ENCODE measurements around the gene GEMIN4. TPM values are rescaled to one million over a fixed set of nuclear protein-coding genes. Genes with fewer than 3 reads are reported as not detected.

Gene GEMIN4
- polyA plus RNA-seq, 2 of the 4 experiments (the other 2 are of a cell fraction): 36.1 to 47.6 TPM

GRCh38 chr17:732902-733720 lies 19.0 kb downstream of the GEMIN4 start (continued):
- no peak for TF ChIP-seq CBX2 (IDR thresholded peaks at IDR 0.05; ENCODE audit: borderline replicate concordance, low read depth)
- TF ChIP-seq, protein P1, sequence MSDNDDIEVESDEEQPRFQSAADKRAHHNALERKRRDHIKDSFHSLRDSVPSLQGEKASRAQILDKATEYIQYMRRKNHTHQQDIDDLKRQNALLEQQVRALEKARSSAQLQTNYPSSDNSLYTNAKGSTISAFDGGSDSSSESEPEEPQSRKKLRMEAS (IDR thresholded peaks at IDR 0.05): peak; percentile 39; the same call in 1 of the 2 replicates
- TF ChIP-seq RFX5 (IDR thresholded peaks at IDR 0.05): no peak
- TF ChIP-seq RCOR1 (IDR thresholded peaks at IDR 0.05; ENCODE audit: low read depth, low read length): no peak
- no peak for TF ChIP-seq ESRRA (IDR thresholded peaks at IDR 0.05; ENCODE audit: borderline replicate concordance, low read length)
- TF ChIP-seq, protein P2, sequence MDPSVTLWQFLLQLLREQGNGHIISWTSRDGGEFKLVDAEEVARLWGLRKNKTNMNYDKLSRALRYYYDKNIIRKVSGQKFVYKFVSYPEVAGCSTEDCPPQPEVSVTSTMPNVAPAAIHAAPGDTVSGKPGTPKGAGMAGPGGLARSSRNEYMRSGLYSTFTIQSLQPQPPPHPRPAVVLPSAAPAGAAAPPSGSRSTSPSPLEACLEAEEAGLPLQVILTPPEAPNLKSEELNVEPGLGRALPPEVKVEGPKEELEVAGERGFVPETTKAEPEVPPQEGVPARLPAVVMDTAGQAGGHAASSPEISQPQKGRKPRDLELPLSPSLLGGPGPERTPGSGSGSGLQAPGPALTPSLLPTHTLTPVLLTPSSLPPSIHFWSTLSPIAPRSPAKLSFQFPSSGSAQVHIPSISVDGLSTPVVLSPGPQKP (IDR thresholded peaks at IDR 0.05; ENCODE audit: low read depth, low read length): no peak
- TF ChIP-seq USF2 (IDR thresholded peaks at IDR 0.05): 0 out of 2 replicates have a peak, but pooled peaks have one; percentile 9
- TF ChIP-seq JUN (IDR thresholded peaks at IDR 0.05): no peak
- no peak; the same call in 2 of the 3 replicates for TF ChIP-seq SMC3 (IDR thresholded peaks at IDR 0.05)
- no peak for TF ChIP-seq KDM5A (IDR thresholded peaks at IDR 0.05)
- TF ChIP-seq NR3C1 (IDR thresholded peaks at IDR 0.05): no peak
- no peak for TF ChIP-seq SREBF2 (IDR thresholded peaks at IDR 0.05)
- no peak for TF ChIP-seq CHD4 (IDR thresholded peaks at IDR 0.05; ENCODE audit: borderline replicate concordance)
- peak; percentile 33; the same call in 1 of the 2 replicates for TF ChIP-seq E2F6 (IDR thresholded peaks at IDR 0.05; ENCODE audit: borderline replicate concordance, low read depth)
- no peak for TF ChIP-seq EHF (CRISPR knock-in tag; IDR thresholded peaks at IDR 0.05)
- TF ChIP-seq CEBPB (IDR thresholded peaks at IDR 0.05): no peak
- no peak for TF ChIP-seq TP53 (CRISPR knock-in tag; IDR thresholded peaks at IDR 0.05)
- TF ChIP-seq FOSL2 (IDR thresholded peaks at IDR 0.05): no peak
- TF ChIP-seq FOSL2 (CRISPR knock-in tag; IDR thresholded peaks at IDR 0.05): no peak
- TF ChIP-seq PHF8 (IDR thresholded peaks at IDR 0.05; ENCODE audit: borderline replicate concordance, low read depth): 0 out of 2 replicates have a peak, but pooled peaks have one; percentile 4
- TF ChIP-seq GATA3 (IDR thresholded peaks at IDR 0.05; ENCODE audit: borderline replicate concordance): no peak
- TF ChIP-seq FOXS1 (CRISPR knock-in tag; IDR thresholded peaks at IDR 0.05): no peak
- TF ChIP-seq FOSB (CRISPR knock-in tag; IDR thresholded peaks at IDR 0.05): no peak
- no peak for TF ChIP-seq TFCP2L1 (CRISPR knock-in tag; IDR thresholded peaks at IDR 0.05)

DNA sequence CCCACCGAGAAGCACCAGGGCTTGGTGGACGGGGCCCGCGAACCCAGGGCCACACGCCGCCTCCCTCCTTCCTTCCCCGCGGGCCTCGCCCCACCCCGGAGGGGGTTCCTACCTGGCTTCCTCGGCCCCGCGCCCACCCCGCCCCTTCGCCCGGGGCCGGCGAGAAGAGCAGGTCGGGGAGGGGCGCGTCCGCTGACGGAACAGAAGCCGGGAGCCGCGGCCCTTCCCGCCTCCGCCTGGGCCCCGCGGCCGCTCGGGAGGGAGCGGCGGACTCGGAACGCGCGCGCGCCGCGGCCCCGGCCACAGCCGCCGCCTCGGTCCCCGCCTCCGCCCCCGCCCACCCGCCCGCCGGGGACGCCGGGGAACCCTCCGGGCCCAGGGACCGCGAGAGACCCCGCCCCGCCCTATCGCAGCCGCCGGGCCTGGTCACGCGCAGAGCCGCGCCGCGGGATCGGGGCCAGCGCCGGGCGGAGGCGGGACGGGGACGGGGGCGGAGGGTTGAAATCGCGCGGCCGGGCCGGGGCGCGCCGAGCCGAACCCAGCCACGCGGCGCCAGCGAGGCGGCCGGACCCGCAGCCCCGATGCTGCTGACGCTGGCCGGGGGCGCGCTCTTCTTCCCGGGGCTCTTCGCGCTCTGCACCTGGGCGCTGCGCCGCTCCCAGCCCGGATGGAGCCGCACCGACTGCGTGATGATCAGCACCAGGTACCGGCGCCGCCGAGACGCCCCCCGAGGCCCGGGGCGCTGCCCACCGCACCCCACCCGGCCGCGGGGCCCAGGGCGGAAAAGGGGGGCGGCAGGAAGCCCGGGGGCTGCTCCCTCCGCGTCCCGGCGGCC lies 19.8 kb downstream of the GEMIN4 start, which contains the start of gene TLCD3A:
Gene TLCD3A, plus strand, starts transcription at position 530 of the 835 bp plus-strand sequence. Its CDS starts 52 bp downstream, at position 582.
- WGBS (ENCODE audit: missing lambda C conversion rate): 4% methylated on average over 9 of the region's 126 CpGs
- TF ChIP-seq, protein P3, sequence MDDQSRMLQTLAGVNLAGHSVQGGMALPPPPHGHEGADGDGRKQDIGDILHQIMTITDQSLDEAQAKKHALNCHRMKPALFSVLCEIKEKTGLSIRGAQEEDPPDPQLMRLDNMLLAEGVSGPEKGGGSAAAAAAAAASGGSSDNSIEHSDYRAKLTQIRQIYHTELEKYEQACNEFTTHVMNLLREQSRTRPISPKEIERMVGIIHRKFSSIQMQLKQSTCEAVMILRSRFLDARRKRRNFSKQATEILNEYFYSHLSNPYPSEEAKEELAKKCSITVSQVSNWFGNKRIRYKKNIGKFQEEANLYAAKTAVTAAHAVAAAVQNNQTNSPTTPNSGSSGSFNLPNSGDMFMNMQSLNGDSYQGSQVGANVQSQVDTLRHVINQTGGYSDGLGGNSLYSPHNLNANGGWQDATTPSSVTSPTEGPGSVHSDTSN (IDR thresholded peaks at IDR 0.05): 0 out of 2 replicates have a peak, but pooled peaks have one; percentile 23
- TF ChIP-seq KDM5A (IDR thresholded peaks at IDR 0.05) (no peak), USF2 (IDR thresholded peaks at IDR 0.05) (no peak), EHF (CRISPR knock-in tag; IDR thresholded peaks at IDR 0.05) (no peak), ESRRA (IDR thresholded peaks at IDR 0.05; ENCODE audit: borderline replicate concordance, low read length) (no peak), ZFP36 (IDR thresholded peaks at IDR 0.05; ENCODE audit: borderline replicate concordance, partially characterized antibody) (no peak), POLR2AphosphoS2 (conservative IDR thresholded peaks at IDR 0.05; ENCODE audit: low read length) (no peak), POLR2A (IDR thresholded peaks at IDR 0.05; ENCODE audit: low read length) (peak; percentile 56), SREBF2 (IDR thresholded peaks at IDR 0.05) (no peak), HOXB5 (CRISPR knock-in tag; IDR thresholded peaks at IDR 0.05) (0 out of 2 replicates have a peak, but pooled peaks have one; percentile 63), KDM1A (IDR thresholded peaks at IDR 0.05; ENCODE audit: low read depth) (no peak), RFX5 (IDR thresholded peaks at IDR 0.05) (no peak), HEYL (CRISPR knock-in tag; IDR thresholded peaks at IDR 0.05) (no peak)
- TF ChIP-seq, protein P1 (IDR thresholded peaks at IDR 0.05): peak; percentile 5

More for the DNA sequence above, 19.8 kb downstream of the GEMIN4 start, which contains the start of gene TLCD3A:
- ATAC-seq (peak; percentile 72 to 80), DNase-seq (ENCODE audit: low read depth in 1 of 2, low spot score in 1 of 2) (peak; percentile 61 to 82), FAIRE-seq (no peak)
- POLR2A ChIA-PET: no interaction called here
- Histone ChIP-seq H3K4me3 (peak within 1 kb of the TSS; percentile 80), H3K9me3 (no peaks in the 10 kb centered on the region), H3K27ac (peak within 1 kb of the TSS; percentile 89 to 96), H3K4me2 (peak within 1 kb of the TSS; percentile 96), H3K4me1 (peaks cover 14% of the 10 kb centered on the region)
- CTCF ChIA-PET: interaction anchor here (0.7 to 1.4 kb wide), 2 partner anchors 10 to 36 kb away, joined by 3 read pairs; no protein-coding TSS in a partner anchor
